Gastroesophageal sphincter (tissue), 3 donors: ENCODE measurements around the gene NOTCH4.
A peak's percentile ranks its signal among the peaks of the same experiment; 100 is the strongest.

Experiments
- CTCF ChIP-seq, 4 experiments: fragments of 200-600 bp in 2 of 4; fragments of 450-650 bp in 2 of 4; sonication (generic) in 1 of 4; IDR thresholded peaks; one replicate each; pipeline ENCODE4 v1.5.1; 2017 to 2019; ENCODE audit warnings: antibody characterized with exemption in 4 of 4, mild to moderate bottlenecking in 2 of 4, moderate library complexity in 2 of 4
- EP300 ChIP-seq: sonication (generic); formaldehyde crosslinking; IDR thresholded peaks from one replicate; pipeline ENCODE4 v1.6.1; 2017; ENCODE audit warnings: antibody characterized with exemption, mild to moderate bottlenecking
- POLR2A ChIP-seq, 2 donors: fragments of 450-650 bp; IDR thresholded peaks; one replicate each; pipeline ENCODE4 v1.6.1; 2017; ENCODE audit warnings: antibody characterized with exemption in 2 of 2, mild to moderate bottlenecking in 2 of 2, moderate library complexity in 1 of 2
- POLR2AphosphoS5 ChIP-seq: sonication (generic); formaldehyde crosslinking; IDR thresholded peaks from one replicate; pipeline ENCODE4 v1.6.1; 2017; ENCODE audit warnings: antibody characterized with exemption

- peak; percentile 31 for TF ChIP-seq POLR2AphosphoS5
- peak; percentile 89 to 92 (median 90) for TF ChIP-seq CTCF (IDR thresholded peaks at IDR 0.05)
- no peak for TF ChIP-seq POLR2A (IDR thresholded peaks at IDR 0.05)
- TF ChIP-seq EP300: no peak
Measured at GRCh38 chr6:32244946-32245398, 21.1 kb upstream of the NOTCH4 start.
